Measurements from ENCODE around the gene ZGLP1.

ZGLP1 gene

GRCh38 chr19:10305139-10305806 lies 4.3 kb downstream of the ZGLP1 start:
- no peaks in the 10 kb centered on the region for H3K36me3 ChIP-seq
- peak overlapping the region in 1 of 2 experiments; percentile 49 for H3K4me3 ChIP-seq (ENCODE audit: low read depth in 1 of 2, low read length in 1 of 2)
- peak overlapping the region; percentile 73 for H3K27ac ChIP-seq
- H3K4me1 ChIP-seq (ENCODE audit: control insufficient read depth in 1 of 2, insufficient read depth in 1 of 2, low read depth in 1 of 2, low read length in 1 of 2): peaks cover 9 to 20% of the 10 kb centered on the region in 2 experiments
- peaks cover under 1% of the 10 kb centered on the region for H3K27me3 ChIP-seq
- no peaks in the 10 kb centered on the region for H3K9me3 ChIP-seq
- peak; percentile 26 for TF ChIP-seq CTCF (IDR thresholded peaks at IDR 0.05)

DNA sequence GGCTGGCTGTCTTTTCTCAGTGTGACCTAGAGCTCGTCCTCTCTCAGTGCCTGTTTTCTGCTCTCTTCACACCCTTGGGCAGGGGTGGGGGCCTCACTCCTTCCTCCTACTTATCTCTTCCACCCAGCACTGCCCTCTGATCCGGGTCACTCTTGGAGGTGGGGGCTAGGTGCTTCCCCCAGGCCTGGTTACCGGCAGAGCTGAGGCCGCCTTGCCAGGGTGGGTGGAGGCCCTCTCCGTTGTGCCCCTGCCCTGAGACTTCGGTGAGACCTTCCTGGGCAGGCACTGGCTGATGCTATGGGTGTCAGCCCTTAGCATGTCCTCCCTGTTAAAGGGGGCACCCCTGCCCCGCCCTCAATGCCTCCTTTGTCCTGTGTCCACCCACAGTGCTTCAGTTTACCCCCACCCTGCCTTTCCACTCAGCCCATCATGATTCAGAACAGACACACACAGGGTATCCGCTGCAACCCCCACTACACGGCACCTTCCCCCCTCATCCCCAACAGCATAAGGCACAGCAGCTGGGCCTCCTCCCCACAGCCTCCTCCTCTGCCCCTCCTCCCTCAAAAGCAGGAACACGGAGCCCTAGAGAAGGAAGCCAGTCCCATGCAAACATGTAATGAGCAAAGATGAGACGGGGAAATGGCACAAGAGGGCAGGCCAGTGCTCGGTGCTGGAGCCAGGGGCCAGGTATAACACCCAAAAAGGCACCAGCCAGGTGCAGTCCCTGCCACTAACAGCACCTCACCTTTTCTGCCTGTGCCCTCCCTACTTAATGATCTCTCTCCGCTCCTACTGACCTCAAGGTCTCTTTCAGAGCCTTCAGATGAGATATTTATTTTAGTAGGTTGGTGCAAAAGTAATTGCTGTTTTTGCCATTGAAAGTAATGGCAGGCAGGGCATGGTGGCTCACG lies 9.8 kb downstream of the ZGLP1 start:
- TF ChIP-seq CTCF (IDR thresholded peaks at IDR 0.05): no peak
- peak overlapping the region; percentile 70 for H3K27ac ChIP-seq
- no peak overlapping the region for H3K4me3 ChIP-seq (ENCODE audit: low read depth in 1 of 2, low read length in 1 of 2)
- no peaks in the 10 kb centered on the region for H3K9me3 ChIP-seq
- H3K4me1 ChIP-seq (ENCODE audit: control insufficient read depth in 1 of 2, insufficient read depth in 1 of 2, low read depth in 1 of 2, low read length in 1 of 2): peaks cover 21 to 30% of the 10 kb centered on the region in 2 experiments
- H3K36me3 ChIP-seq: no peaks in the 10 kb centered on the region
- H3K27me3 ChIP-seq: peaks cover 56% of the 10 kb centered on the region

- peak overlapping the region; percentile 46 for H3K27ac ChIP-seq
- peaks cover 44 to 61% of the 10 kb centered on the region in 2 experiments for H3K4me1 ChIP-seq (ENCODE audit: control insufficient read depth in 1 of 2, insufficient read depth in 1 of 2, low read depth in 1 of 2, low read length in 1 of 2)
- H3K36me3 ChIP-seq: no peaks in the 10 kb centered on the region
- no peak for TF ChIP-seq CTCF (IDR thresholded peaks at IDR 0.05)
- H3K27me3 ChIP-seq: peaks cover 93% of the 10 kb centered on the region
- peaks cover 5% of the 10 kb centered on the region for H3K9me3 ChIP-seq
- peak overlapping the region; percentile 54 to 58 for H3K4me3 ChIP-seq (ENCODE audit: low read depth in 1 of 2, low read length in 1 of 2)
Measured at GRCh38 chr19:10295847-10296591, 13.6 kb downstream of the ZGLP1 start.

DNA sequence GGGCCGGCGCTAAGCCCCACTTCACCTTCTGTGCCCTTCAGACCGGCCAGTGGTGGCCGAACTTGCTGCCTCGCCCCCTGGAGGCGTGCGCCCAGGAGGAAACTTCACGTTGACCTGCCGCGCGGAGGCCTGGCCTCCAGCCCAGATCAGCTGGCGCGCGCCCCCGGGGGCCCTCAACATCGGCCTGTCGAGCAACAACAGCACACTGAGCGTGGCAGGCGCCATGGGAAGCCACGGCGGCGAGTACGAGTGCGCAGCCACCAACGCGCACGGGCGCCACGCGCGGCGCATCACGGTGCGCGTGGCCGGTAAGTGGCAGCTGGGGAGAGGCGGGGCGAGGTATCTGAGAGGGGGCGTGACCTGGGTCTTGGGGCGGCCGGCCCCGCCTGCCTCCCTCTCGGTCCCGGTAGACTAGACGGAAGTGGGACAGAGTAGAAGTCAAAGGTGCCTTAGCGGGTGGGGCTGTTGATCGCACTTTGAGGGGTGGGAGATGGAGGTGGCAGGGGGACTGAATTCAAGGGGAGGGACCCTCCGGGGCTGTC lies 14.2 kb downstream of the ZGLP1 start:
- peak; percentile 46 for TF ChIP-seq CTCF (IDR thresholded peaks at IDR 0.05)
- H3K9me3 ChIP-seq: peaks cover 5% of the 10 kb centered on the region
- peak overlapping the region; percentile 54 to 58 for H3K4me3 ChIP-seq (ENCODE audit: low read depth in 1 of 2, low read length in 1 of 2)
- no peaks in the 10 kb centered on the region for H3K36me3 ChIP-seq
- H3K27ac ChIP-seq: peak overlapping the region; percentile 46
- H3K27me3 ChIP-seq: peaks cover 100% of the 10 kb centered on the region
- H3K4me1 ChIP-seq (ENCODE audit: control insufficient read depth in 1 of 2, insufficient read depth in 1 of 2, low read depth in 1 of 2, low read length in 1 of 2): peaks cover 51 to 64% of the 10 kb centered on the region in 2 experiments

DNA sequence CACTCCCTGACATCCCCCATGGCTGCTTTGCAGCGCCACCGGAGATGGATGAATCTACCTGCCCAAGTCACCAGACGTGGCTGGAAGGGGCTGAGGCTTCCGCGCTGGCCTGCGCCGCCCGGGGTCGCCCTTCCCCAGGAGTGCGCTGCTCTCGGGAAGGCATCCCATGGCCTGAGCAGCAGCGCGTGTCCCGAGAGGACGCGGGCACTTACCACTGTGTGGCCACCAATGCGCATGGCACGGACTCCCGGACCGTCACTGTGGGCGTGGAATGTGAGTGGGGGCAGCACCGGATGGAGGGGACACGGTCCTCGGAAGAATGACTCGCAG lies 15.3 kb downstream of the ZGLP1 start:
- Histone ChIP-seq H3K27ac (no peak overlapping the region), H3K4me1 (ENCODE audit: control insufficient read depth in 1 of 2, insufficient read depth in 1 of 2, low read depth in 1 of 2, low read length in 1 of 2) (peaks cover 52 to 64% of the 10 kb centered on the region in 2 experiments), H3K27me3 (peaks cover 100% of the 10 kb centered on the region), H3K9me3 (peaks cover 5% of the 10 kb centered on the region), H3K36me3 (no peaks in the 10 kb centered on the region), H3K4me3 (ENCODE audit: low read depth in 1 of 2, low read length in 1 of 2) (no peak overlapping the region)
- TF ChIP-seq CTCF (IDR thresholded peaks at IDR 0.05): no peak

Measured in neutrophil (primary cell).